Cardiac atrium fibroblast (primary cell): Measurements from ENCODE around the gene ELP2. TPM values are rescaled to one million over a fixed set of nuclear protein-coding genes. Genes with fewer than 3 reads are reported as not detected.

Experiments
- total RNA-seq: library from RNA; depleted of rRNA; stranded (reverse); fragments of >200 nt; gene quantifications from 2 replicates; pipeline ENCODE4 v1.2.3, GENCODE V29; 2015

Gene ELP2
- total RNA-seq = 35.2 and 41.7 TPM in 2 replicates

GRCh38 chr18:36129300-36130038 lies at the start of gene ELP2, which contains the start of gene SLC39A6:
Gene ELP2, plus strand, starts transcription at chr18:36129899. Its CDS starts 35 bp downstream, at chr18:36129934.
Gene SLC39A6, minus strand, starts transcription at chr18:36129340. Its CDS starts 2,333 bp downstream, at chr18:36127007.

GRCh38 chr18:36187193-36187825 lies 57.6 kb downstream of the ELP2 start, which contains the start of gene MOCOS:
Gene MOCOS, plus strand, starts transcription at chr18:36187497. Its CDS starts 43 bp downstream, at chr18:36187540.

Other genes with a start within 250 kb of the ELP2 start
- gene RPRD1A, start 62.3 kb upstream of the ELP2 start, total RNA-seq = 19.5 and 28.8 TPM in 2 replicates
- 46.2 and 56.1 TPM in 2 replicates for gene SLC39A6, start 559 bp upstream of the ELP2 start, total RNA-seq
- gene MOCOS, start 57.6 kb downstream of the ELP2 start, total RNA-seq = 1.1 and 2.3 TPM in 2 replicates
- under 0.01 and 0.18 TPM in 2 replicates for gene FHOD3, start 167.8 kb downstream of the ELP2 start, total RNA-seq